Common myeloid progenitor, CD34-positive (primary cell): Measurements from ENCODE around the gene PDGFB.

ENCODE experiments used
- CTCF ChIA-PET: fragments of 350-600 bp; sonication (Branson Sonifier 250); formaldehyde crosslinking; loops from one replicate; lab custom pipeline; 2021; ENCODE audit warnings: antibody characterized with exemption; lab: Charles Lee
- POLR2A ChIA-PET: fragments of 350-600 bp; sonication (Branson Sonifier 250); formaldehyde crosslinking; loops from one replicate; lab custom pipeline; 2021; ENCODE audit warnings: antibody characterized with exemption; lab: Charles Lee
- DNase-seq, 3 donors: peaks; one replicate each; pipeline versions ENCODE4 v3.0.0 to v3.0.0-alpha.2; 2013
- H3K27ac ChIP-seq, 2 experiments: 1 replicate in 1 of 2; 2 replicates in 1 of 2; pipeline ENCODE4 v1.7.0; 2013; ENCODE audit warnings: inconsistent platforms in 2 of 2, low read length in 2 of 2, mild to moderate bottlenecking in 2 of 2, low read depth in 1 of 2, moderate library complexity in 1 of 2; ENCODE audit not compliant: severe bottlenecking in 2 of 2, insufficient read depth in 1 of 2, poor library complexity in 1 of 2
- H3K27me3 ChIP-seq, 5 experiments: replicated peaks in 2 of 5; 1 replicate in 3 of 5; 2 replicates in 2 of 5; pipeline versions ENCODE4 v1.6.1 to v1.7.0; 2013; ENCODE audit warnings: low read length in 4 of 5, mild to moderate bottlenecking in 2 of 5, moderate library complexity in 2 of 5, inconsistent platforms in 1 of 5; ENCODE audit not compliant: insufficient read depth in 5 of 5, control insufficient read depth in 4 of 5
- H3K36me3 ChIP-seq, 4 experiments: 1 replicate in 2 of 4; 2 replicates in 2 of 4; pipeline versions ENCODE4 v1.6.1 to v1.7.0; 2013; ENCODE audit warnings: low read length in 3 of 4, control low read depth in 1 of 4, mild to moderate bottlenecking in 1 of 4; ENCODE audit not compliant: control insufficient read depth in 4 of 4, insufficient read depth in 4 of 4
- H3K4me1 ChIP-seq, 4 experiments: 1 replicate in 3 of 4; 2 replicates in 1 of 4; pipeline versions ENCODE4 v1.6.1 to v1.7.1; 2013; ENCODE audit warnings: low read length in 3 of 4, mild to moderate bottlenecking in 3 of 4, control low read depth in 1 of 4, inconsistent platforms in 1 of 4, moderate library complexity in 1 of 4; ENCODE audit not compliant: control insufficient read depth in 4 of 4, insufficient read depth in 4 of 4; ENCODE audit errors: control extremely low read depth in 1 of 4
- H3K4me3 ChIP-seq, 7 experiments: 1 replicate in 4 of 7; 2 replicates in 3 of 7; pipeline versions ENCODE4 v1.5.1 to v1.7.0; 2013; ENCODE audit warnings: mild to moderate bottlenecking in 7 of 7, low read length in 6 of 7, moderate library complexity in 6 of 7, inconsistent platforms in 2 of 7, low read depth in 2 of 7, control low read depth in 1 of 7; ENCODE audit not compliant: insufficient read depth in 4 of 7, control insufficient read depth in 1 of 7; ENCODE audit errors: extremely low read depth in 1 of 7
- H3K9me3 ChIP-seq, 5 experiments: 1 replicate in 4 of 5; 2 replicates in 1 of 5; pipeline versions ENCODE4 v1.6.1 to v1.7.1; 2013; ENCODE audit warnings: low read length in 4 of 5, mild to moderate bottlenecking in 2 of 5, inconsistent platforms in 1 of 5, low read depth in 1 of 5, moderate library complexity in 1 of 5; ENCODE audit not compliant: control insufficient read depth in 4 of 5, insufficient read depth in 2 of 5; ENCODE audit errors: control extremely low read depth in 1 of 5
- WGBS: methylation state at CpG from one replicate; pipeline ENCODE4 v1.1.5; 2013; ENCODE audit not compliant: insufficient coverage; 5-methylcytosine and 5-hydroxymethylcytosine counted together

PDGFB gene

DNA sequence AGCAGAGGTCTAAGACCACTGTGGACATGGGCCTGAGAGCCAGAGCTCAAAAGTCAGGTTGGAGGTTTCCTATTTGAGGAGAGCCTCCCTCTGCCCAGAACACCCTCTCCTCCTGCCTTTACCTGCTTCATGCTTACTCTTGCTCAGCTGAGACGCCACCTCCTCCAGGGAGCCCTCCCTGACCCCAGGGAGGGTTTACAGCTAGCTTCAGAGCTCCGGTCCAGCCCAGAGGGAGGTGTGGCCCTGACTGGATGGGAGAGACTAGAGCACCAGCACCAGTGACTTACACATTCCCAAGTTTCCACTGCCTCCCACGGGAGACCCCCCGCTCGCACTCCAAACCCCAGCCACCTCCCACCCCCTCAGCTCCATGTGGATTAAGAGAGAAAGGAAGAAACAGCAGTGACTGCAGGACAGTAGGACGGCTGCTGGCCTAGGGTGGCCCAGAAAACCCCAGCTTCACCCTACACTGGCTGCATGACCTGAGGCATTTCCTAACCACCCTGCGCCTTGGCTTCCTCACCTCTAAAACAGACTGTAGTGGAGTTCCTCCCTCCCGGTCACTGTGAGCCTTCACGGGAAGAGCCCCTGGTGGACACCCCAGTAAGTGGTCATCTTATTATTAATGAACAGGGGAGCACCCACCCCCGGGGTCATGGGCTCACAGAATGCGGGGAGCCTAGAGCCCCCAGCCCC, 24.5 kb upstream of the PDGFB start:
- no peaks in the 10 kb centered on the region for H3K36me3 ChIP-seq
- peaks cover 0 to 63% (median 26%) of the 10 kb centered on the region in 5 experiments for H3K27me3 ChIP-seq
- no peak overlapping the region for H3K27ac ChIP-seq
- peaks cover 0 to 8% (median 3%) of the 10 kb centered on the region in 5 experiments for H3K9me3 ChIP-seq
- H3K4me3 ChIP-seq, result no peak overlapping the region
- no peak for DNase-seq
- POLR2A ChIA-PET, result no interaction called here
- no peaks in the 10 kb centered on the region for H3K4me1 ChIP-seq
- WGBS, result 66% methylated on average over 6 of the region's 11 CpGs
- CTCF ChIA-PET, result interaction anchor here (0.9 to 1.4 kb wide), 4 partner anchors 10 to 46 kb away, joined by 3 to 4 read pairs (median 3); no protein-coding TSS in a partner anchor

DNA sequence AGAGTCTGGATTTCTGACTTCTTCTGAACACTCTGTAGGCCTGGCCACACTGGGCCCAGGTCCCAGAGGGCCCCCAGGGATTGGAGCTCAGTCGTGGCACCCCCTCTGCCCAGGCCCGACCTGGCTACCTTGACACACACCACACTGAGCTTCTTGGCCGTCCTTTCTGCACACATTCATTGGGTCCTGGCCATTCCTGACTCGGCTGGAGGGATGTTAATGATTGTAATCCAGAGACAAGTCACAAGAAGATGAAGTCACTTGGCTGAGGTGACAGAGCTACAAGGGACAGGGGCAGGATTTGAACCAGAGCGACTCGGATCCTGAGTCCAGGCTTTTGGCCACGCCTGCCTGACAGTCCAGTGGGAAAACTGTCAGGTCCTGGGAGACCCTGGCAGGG, 23.9 kb upstream of the PDGFB start:
- no peak overlapping the region for H3K27ac ChIP-seq
- H3K27me3 ChIP-seq, result peaks cover 0 to 62% (median 24%) of the 10 kb centered on the region in 5 experiments
- H3K9me3 ChIP-seq, result peaks cover 0 to 8% (median 3%) of the 10 kb centered on the region in 5 experiments
- no peaks in the 10 kb centered on the region for H3K36me3 ChIP-seq
- no peak overlapping the region for H3K4me3 ChIP-seq
- WGBS, result 94% methylated on average over 7 of the region's 7 CpGs
- ChIA-PET CTCF (interaction anchor here (0.5 to 1.4 kb wide), 4 partner anchors 15 to 1386 kb away, joined by 3 to 4 read pairs (median 3); no protein-coding TSS in a partner anchor), POLR2A (no interaction called here)
- no peaks in the 10 kb centered on the region for H3K4me1 ChIP-seq
- DNase-seq, result no peak

- 97% methylated on average over 5 of the region's 8 CpGs for WGBS
- POLR2A ChIA-PET, result no interaction called here
- H3K4me3 ChIP-seq, result no peak overlapping the region
- H3K27me3 ChIP-seq, result peaks cover 0 to 61% (median 22%) of the 10 kb centered on the region in 5 experiments
- H3K27ac ChIP-seq, result no peak overlapping the region
- no peaks in the 10 kb centered on the region for H3K4me1 ChIP-seq
- CTCF ChIA-PET, result interaction anchor here (0.5 to 0.8 kb wide), 3 partner anchors 19 to 1385 kb away, joined by 3 to 4 read pairs (median 3); no protein-coding TSS in a partner anchor
- H3K36me3 ChIP-seq, result no peaks in the 10 kb centered on the region
- peaks cover 0 to 8% (median 3%) of the 10 kb centered on the region in 5 experiments for H3K9me3 ChIP-seq
- no peak for DNase-seq
Measured at GRCh38 chr22:39267974-39268373, 23.2 kb upstream of the PDGFB start.

- Histone ChIP-seq H3K4me1 (no peaks in the 10 kb centered on the region), H3K9me3 (peaks cover 0 to 15% (median 13%) of the 10 kb centered on the region in 5 experiments), H3K4me3 (no peak overlapping the region), H3K36me3 (no peaks in the 10 kb centered on the region), H3K27ac (no peak overlapping the region), H3K27me3 (peaks cover 0 to 62% (median 20%) of the 10 kb centered on the region in 5 experiments)
- CTCF ChIA-PET, result no interaction called here
- WGBS, result 68% methylated on average over 10 of the region's 12 CpGs
- POLR2A ChIA-PET, result interaction anchor here (0.6 kb wide), 1 partner anchor 83 kb away, joined by 3 read pairs; the partner anchor contains the start of gene SYNGR1
- DNase-seq, result no peak
Measured at GRCh38 chr22:39266398-39267030, 21.7 kb upstream of the PDGFB start.

DNA sequence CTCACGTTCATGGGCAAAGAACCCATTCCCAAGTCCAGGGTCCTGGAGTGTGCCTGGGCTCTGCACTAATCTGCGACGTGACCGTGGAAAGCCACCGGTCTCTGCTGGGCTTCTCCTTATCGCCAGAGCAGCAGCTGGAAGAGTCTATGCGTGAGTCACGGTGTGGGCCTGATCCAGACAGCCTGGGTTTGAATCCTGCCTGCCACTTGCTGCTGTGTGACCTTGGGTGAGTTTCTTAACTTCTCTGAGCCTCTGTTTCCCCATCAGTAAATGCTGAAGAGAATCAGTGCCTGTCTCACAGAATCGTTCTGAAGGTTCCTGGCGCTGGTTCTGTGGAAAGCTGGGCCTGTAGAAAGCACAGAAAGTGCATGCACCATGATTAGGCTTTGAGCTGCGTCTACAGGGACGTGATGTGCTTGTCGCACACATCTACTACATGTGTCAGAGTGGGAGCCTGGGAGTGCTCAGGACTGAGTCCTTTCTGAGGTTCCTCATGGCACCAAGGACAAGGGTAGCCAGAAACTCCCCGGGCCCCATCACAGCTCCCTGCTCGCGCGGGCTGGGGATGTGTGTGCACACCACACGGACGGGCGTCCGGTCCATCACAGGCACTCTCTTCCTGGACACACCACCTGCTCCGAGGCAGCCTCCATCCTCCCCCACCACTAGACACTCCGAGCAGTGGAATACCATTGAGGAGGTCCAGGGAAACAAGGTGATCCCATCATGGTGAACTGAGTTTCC, 20.5 kb upstream of the PDGFB start:
- no peak overlapping the region for H3K27ac ChIP-seq
- ChIA-PET CTCF (no interaction called here), POLR2A (no interaction called here)
- H3K36me3 ChIP-seq, result no peaks in the 10 kb centered on the region
- 92% methylated on average over 15 of the region's 23 CpGs for WGBS
- H3K9me3 ChIP-seq, result peaks cover 0 to 16% (median 10%) of the 10 kb centered on the region in 5 experiments
- DNase-seq, result no peak
- no peaks in the 10 kb centered on the region for H3K4me1 ChIP-seq
- H3K27me3 ChIP-seq, result peaks cover 0 to 60% (median 15%) of the 10 kb centered on the region in 5 experiments
- no peak overlapping the region for H3K4me3 ChIP-seq

DNA sequence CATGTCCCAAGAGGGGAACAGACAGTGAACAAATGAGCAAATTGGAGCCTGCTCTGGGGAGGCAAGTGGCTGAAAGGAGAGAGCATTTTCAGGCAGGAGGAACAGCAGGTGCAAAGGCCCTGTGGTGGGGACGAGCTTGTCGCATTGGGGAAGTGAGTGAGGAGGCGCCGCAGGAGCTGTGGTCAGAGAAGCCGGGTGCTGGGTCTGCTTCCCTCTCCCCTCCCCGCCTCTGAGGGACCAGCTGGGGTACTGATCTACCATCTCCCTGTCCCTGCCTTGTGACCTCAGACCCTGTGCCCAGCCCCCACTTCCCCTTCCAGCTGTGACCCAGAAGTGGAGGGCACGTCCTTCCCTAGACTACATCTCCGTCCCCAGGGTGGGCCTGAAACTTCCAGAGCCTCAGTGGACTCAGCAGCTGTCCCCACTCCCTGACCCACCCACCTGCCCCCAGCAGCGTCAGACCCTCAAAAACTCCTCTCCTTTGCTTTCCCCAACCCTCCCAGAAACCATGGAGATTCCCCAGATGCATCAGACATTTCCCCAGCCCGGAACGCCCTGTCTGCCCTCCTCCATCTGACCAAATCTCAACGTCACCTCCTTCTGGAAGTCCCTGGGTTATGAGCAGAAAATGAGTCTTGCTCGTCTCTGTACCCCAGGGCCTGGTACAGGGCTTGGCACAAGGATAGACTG, 19.7 kb upstream of the PDGFB start:
- H3K27me3 ChIP-seq, result peaks cover 0 to 58% (median 17%) of the 10 kb centered on the region in 5 experiments
- peak in 2 of 3 donors; percentile 61 to 67 for DNase-seq
- no peak overlapping the region for H3K4me3 ChIP-seq
- H3K36me3 ChIP-seq, result no peaks in the 10 kb centered on the region
- no peaks in the 10 kb centered on the region for H3K4me1 ChIP-seq
- H3K9me3 ChIP-seq, result peaks cover 0 to 16% (median 10%) of the 10 kb centered on the region in 5 experiments
- ChIA-PET POLR2A (no interaction called here), CTCF (interaction anchor here (1.0 kb wide), 1 partner anchor 45 kb away, joined by 3 read pairs; no protein-coding TSS in a partner anchor)
- no peak overlapping the region for H3K27ac ChIP-seq
- 51% methylated on average over 11 of the region's 13 CpGs for WGBS
